ENCODE data around the gene ADAT1. TPM values are rescaled to one million over a fixed set of nuclear protein-coding genes. Genes with fewer than 3 reads are reported as not detected.

Gene ADAT1
- total and polyA plus RNA-seq, 2 experiments from 2014 or later = 21.6 to 66.1 TPM

DNA sequence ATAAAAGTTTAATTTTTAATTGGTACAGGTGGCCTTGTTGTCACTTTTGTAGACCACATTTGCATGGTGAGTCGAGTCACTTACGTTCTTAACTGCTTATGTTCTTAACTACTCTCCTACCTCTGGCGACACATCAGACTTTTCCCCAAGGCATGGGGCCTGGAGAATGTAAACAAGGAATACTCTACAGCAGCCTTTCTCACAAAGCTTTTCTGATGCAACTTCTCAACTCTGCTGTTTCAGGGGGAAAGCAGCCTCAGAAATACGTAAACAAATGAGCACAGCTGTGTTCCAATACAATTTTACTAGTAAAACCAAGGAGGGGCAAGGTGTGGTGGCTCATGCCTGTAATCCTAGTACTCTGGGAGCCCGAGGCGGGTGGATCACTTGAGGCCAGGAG is 17.5 kb upstream of the ADAT1 start:
- no peaks in the 10 kb centered on the region for H3K27me3 ChIP-seq
- DNase-seq (ENCODE audit: low read depth in 1 of 2, low spot score in 1 of 2) = no peak
- H3K4me1 ChIP-seq (ENCODE audit: low read depth) = no peaks in the 10 kb centered on the region
- H3K27ac ChIP-seq = no peak overlapping the region
- TF ChIP-seq, protein P1, sequence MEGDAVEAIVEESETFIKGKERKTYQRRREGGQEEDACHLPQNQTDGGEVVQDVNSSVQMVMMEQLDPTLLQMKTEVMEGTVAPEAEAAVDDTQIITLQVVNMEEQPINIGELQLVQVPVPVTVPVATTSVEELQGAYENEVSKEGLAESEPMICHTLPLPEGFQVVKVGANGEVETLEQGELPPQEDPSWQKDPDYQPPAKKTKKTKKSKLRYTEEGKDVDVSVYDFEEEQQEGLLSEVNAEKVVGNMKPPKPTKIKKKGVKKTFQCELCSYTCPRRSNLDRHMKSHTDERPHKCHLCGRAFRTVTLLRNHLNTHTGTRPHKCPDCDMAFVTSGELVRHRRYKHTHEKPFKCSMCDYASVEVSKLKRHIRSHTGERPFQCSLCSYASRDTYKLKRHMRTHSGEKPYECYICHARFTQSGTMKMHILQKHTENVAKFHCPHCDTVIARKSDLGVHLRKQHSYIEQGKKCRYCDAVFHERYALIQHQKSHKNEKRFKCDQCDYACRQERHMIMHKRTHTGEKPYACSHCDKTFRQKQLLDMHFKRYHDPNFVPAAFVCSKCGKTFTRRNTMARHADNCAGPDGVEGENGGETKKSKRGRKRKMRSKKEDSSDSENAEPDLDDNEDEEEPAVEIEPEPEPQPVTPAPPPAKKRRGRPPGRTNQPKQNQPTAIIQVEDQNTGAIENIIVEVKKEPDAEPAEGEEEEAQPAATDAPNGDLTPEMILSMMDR (IDR thresholded peaks at IDR 0.05; ENCODE audit: low read depth, low read length) = no peak
- H3K4me3 ChIP-seq = no peak overlapping the region
- peaks cover 41% of the 10 kb centered on the region for H3K36me3 ChIP-seq
- no peaks in the 10 kb centered on the region for H3K9me3 ChIP-seq (ENCODE audit: low read depth)

DNA sequence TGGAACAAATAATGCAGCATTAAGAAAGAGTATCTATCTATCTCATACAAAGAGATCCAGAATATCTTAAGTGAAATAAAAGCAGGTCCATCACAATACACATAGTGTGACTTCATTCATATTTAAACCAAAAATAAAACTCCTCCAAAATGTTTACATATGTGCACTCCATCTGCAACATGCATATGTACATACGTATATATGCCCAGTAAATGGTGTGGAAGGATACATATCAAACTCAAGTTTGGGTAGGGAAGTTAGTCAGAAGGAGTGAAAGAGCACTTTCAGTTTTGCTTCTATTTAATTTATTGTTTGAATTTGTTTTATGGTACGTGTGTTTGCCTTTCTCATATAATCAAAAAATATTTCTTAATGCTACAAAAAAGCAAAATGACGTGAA is 12.0 kb upstream of the ADAT1 start:
- H3K27me3 ChIP-seq = no peaks in the 10 kb centered on the region
- no peaks in the 10 kb centered on the region for H3K4me1 ChIP-seq (ENCODE audit: low read depth)
- H3K27ac ChIP-seq = no peak overlapping the region
- no peaks in the 10 kb centered on the region for H3K9me3 ChIP-seq (ENCODE audit: low read depth)
- TF ChIP-seq, protein P1 (IDR thresholded peaks at IDR 0.05; ENCODE audit: low read depth, low read length) = no peak
- H3K36me3 ChIP-seq = peaks cover 47% of the 10 kb centered on the region
- no peak overlapping the region for H3K4me3 ChIP-seq
- no peak for DNase-seq (ENCODE audit: low read depth in 1 of 2, low spot score in 1 of 2)

DNA sequence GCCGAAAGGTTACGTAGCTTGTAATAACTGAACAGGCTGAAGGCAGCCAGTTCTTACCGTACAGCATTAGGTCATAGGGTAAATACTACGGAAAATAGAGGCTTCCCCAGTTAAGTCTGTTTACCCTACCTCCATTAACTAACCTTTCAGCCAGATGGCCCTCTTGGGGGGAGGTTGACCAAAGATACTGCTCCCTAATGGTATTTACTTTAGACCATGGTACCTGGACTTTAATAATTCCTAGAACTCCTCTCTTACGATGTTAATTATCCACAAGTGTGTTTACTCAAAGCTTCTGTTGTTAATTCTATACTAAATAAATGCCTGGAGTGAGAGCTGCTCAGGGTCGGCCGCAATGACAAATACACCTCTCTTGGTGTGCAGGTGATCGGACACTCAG is 9.8 kb upstream of the ADAT1 start:
- Histone ChIP-seq H3K9me3 (ENCODE audit: low read depth) (no peaks in the 10 kb centered on the region), H3K27ac (no peak overlapping the region), H3K4me1 (ENCODE audit: low read depth) (no peaks in the 10 kb centered on the region), H3K4me3 (no peak overlapping the region), H3K36me3 (peaks cover 49% of the 10 kb centered on the region), H3K27me3 (no peaks in the 10 kb centered on the region)
- TF ChIP-seq, protein P1 (IDR thresholded peaks at IDR 0.05; ENCODE audit: low read depth, low read length) = no peak
- DNase-seq (ENCODE audit: low read depth in 1 of 2, low spot score in 1 of 2) = no peak

DNA sequence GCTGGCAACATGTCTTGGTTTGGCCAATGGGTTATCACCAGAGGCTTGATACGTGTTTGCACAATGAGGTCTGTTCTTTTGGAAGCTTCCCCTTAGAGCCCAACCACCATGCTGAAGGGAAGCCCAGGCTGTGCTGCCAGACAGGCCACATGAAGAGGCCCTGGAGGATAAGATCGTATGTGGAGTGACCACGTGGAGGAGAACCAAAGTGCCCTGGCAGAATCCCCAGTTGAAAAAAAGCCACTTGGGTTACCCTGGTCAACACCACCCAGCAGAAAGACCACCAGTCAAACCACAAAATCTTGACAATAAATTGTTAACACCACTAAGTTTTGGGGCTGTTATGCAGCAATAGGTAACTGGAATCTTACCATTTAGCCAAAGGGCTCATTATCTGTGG is 7.0 kb upstream of the ADAT1 start:
- Histone ChIP-seq H3K9me3 (ENCODE audit: low read depth) (no peaks in the 10 kb centered on the region), H3K36me3 (peaks cover 51% of the 10 kb centered on the region), H3K27ac (no peak overlapping the region), H3K27me3 (no peaks in the 10 kb centered on the region), H3K4me1 (ENCODE audit: low read depth) (no peaks in the 10 kb centered on the region), H3K4me3 (no peak overlapping the region)
- TF ChIP-seq, protein P1 (IDR thresholded peaks at IDR 0.05; ENCODE audit: low read depth, low read length) = no peak
- DNase-seq (ENCODE audit: low read depth in 1 of 2, low spot score in 1 of 2) = no peak

DNA sequence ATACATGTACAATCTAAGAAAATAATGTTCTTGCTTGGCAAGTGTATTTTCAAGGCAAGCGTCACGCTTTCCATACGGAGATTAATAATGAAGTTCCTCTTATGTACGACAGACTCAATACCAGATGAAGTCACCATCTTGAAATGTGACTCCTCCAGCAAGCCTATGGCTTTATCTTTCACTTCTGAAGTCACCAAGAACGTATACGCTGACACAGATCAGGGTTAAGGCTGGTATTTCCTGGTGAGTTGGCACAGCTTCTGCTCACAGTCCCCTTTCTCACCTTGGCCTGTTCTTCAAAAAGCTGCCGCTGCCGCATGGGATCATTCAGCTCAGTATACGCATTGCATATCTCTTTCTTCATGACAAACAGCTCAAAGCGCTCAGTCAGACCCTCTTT is 6.1 kb upstream of the ADAT1 start:
- Histone ChIP-seq H3K36me3 (peaks cover 42% of the 10 kb centered on the region), H3K4me1 (ENCODE audit: low read depth) (no peaks in the 10 kb centered on the region), H3K27me3 (no peaks in the 10 kb centered on the region), H3K4me3 (no peak overlapping the region), H3K9me3 (ENCODE audit: low read depth) (no peaks in the 10 kb centered on the region), H3K27ac (no peak overlapping the region)
- DNase-seq (ENCODE audit: low read depth in 1 of 2, low spot score in 1 of 2) = no peak
- TF ChIP-seq, protein P1 (IDR thresholded peaks at IDR 0.05; ENCODE audit: low read depth, low read length) = no peak

DNA sequence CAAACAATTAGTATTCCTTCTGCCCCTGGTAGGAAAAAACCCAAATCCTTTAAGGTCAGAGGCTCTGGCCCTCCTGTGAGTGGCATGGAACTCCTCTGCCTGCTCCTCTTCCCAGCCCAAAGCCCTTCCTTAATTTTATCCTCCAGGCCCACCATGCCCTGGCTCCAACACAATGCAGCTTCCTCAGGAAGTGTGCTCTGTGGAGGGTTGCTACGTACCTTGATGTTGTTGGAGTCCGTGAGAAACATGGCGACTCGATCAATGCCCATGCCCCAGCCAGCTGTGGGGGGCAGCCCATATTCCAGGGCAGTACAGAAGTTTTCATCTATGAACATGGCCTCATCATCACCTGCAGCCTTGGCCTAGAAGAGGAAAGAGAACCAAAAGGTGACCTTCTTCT is 5.3 kb upstream of the ADAT1 start:
- peak overlapping the region; percentile 66 for H3K27ac ChIP-seq

More for the DNA sequence above, 5.3 kb upstream of the ADAT1 start:
- Histone ChIP-seq H3K4me1 (ENCODE audit: low read depth) (no peaks in the 10 kb centered on the region), H3K4me3 (no peak overlapping the region), H3K27me3 (no peaks in the 10 kb centered on the region), H3K36me3 (peaks cover 35% of the 10 kb centered on the region), H3K9me3 (ENCODE audit: low read depth) (no peaks in the 10 kb centered on the region)
- TF ChIP-seq, protein P1 (IDR thresholded peaks at IDR 0.05; ENCODE audit: low read depth, low read length) = no peak
- DNase-seq (ENCODE audit: low read depth in 1 of 2, low spot score in 1 of 2) = no peak

Measured in cardiac muscle cell (in vitro differentiated cells and primary cell).